ENCODE measurements around the gene ANKRD35.

DNA sequence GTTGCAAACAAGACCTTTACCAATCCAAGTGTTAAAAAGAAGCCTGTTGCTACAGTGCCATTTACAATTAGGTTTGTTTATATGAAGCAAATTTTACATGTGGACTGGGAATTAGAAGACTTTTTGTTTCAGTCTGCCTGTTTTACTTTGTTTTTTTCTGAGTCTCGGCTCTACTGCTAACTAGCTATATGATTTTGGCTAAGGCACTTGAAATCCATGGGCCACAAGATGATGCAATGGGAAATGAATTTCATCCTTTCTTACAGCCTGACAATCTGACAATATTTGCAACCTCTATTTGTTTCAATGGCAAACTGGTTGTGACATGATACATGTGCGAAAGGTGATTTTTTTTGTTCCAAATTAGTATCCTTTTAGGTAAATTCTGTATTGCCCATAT, 36.6 kb upstream of the ANKRD35 start:
- TF ChIP-seq, protein P1, sequence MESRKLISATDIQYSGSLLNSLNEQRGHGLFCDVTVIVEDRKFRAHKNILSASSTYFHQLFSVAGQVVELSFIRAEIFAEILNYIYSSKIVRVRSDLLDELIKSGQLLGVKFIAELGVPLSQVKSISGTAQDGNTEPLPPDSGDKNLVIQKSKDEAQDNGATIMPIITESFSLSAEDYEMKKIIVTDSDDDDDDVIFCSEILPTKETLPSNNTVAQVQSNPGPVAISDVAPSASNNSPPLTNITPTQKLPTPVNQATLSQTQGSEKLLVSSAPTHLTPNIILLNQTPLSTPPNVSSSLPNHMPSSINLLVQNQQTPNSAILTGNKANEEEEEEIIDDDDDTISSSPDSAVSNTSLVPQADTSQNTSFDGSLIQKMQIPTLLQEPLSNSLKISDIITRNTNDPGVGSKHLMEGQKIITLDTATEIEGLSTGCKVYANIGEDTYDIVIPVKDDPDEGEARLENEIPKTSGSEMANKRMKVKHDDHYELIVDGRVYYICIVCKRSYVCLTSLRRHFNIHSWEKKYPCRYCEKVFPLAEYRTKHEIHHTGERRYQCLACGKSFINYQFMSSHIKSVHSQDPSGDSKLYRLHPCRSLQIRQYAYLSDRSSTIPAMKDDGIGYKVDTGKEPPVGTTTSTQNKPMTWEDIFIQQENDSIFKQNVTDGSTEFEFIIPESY (IDR thresholded peaks at IDR 0.05; ENCODE audit: extremely low read depth, insufficient replicate concordance, low read length) = no peak
- TF ChIP-seq, protein P2, sequence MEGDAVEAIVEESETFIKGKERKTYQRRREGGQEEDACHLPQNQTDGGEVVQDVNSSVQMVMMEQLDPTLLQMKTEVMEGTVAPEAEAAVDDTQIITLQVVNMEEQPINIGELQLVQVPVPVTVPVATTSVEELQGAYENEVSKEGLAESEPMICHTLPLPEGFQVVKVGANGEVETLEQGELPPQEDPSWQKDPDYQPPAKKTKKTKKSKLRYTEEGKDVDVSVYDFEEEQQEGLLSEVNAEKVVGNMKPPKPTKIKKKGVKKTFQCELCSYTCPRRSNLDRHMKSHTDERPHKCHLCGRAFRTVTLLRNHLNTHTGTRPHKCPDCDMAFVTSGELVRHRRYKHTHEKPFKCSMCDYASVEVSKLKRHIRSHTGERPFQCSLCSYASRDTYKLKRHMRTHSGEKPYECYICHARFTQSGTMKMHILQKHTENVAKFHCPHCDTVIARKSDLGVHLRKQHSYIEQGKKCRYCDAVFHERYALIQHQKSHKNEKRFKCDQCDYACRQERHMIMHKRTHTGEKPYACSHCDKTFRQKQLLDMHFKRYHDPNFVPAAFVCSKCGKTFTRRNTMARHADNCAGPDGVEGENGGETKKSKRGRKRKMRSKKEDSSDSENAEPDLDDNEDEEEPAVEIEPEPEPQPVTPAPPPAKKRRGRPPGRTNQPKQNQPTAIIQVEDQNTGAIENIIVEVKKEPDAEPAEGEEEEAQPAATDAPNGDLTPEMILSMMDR (IDR thresholded peaks at IDR 0.05 in 2 of 3, conservative IDR thresholded peaks at IDR 0.05 in 1 of 3; ENCODE audit: borderline replicate concordance in 1 of 3, insufficient read depth in 1 of 3, low read depth in 2 of 3, low read length in 2 of 3) = no peak
- TF ChIP-seq EZH2phosphoT487 (IDR thresholded peaks at IDR 0.05; ENCODE audit: borderline replicate concordance) (no peak), POLR2AphosphoS5 (IDR thresholded peaks at IDR 0.05; ENCODE audit: low read depth, low read length) (no peak), YY1 (IDR thresholded peaks at IDR 0.05; ENCODE audit: extremely low read depth, insufficient replicate concordance, low read depth, low read length) (no peak), EZH2 (IDR thresholded peaks at IDR 0.05) (no peak), JUND (IDR thresholded peaks at IDR 0.05) (no peak), POLR2A (IDR thresholded peaks at IDR 0.05; ENCODE audit: borderline replicate concordance, extremely low read depth, insufficient read depth, insufficient read length) (no peak)

Measured in HCT116 (cell line).